Natural killer cell (primary cell): ENCODE measurements around the gene ANK3. TPM values are rescaled to one million over a fixed set of nuclear protein-coding genes. Genes with fewer than 3 reads are reported as not detected.

ENCODE experiments used
- ATAC-seq, 3 donors: fragments of 150-1000 bp in 2 of 3; fragments of 200-7000 bp in 1 of 3; cut with Tn5 transposase; 1 replicate in 1 of 3; 2 replicates in 2 of 3; pipeline ENCODE4 v1.10.0; 2021; ENCODE audit warnings: mild to moderate bottlenecking in 2 of 3, moderate library complexity in 2 of 3
- DNase-seq, 2 donors: peaks; one replicate each; pipeline versions ENCODE4 v3.0.0 to v3.0.0-alpha.2; 2013 to 2021; ENCODE audit warnings: mixed read lengths in 1 of 2
- H3K27ac ChIP-seq: one replicate; pipeline ENCODE4 v1.5.1; 2013; ENCODE audit warnings: mild to moderate bottlenecking, low read length
- H3K27me3 ChIP-seq: one replicate; pipeline ENCODE4 v1.6.1; 2013; ENCODE audit warnings: low read length; ENCODE audit not compliant: control insufficient read depth, insufficient read depth
- H3K36me3 ChIP-seq: one replicate; pipeline ENCODE4 v1.6.1; 2013; ENCODE audit warnings: low read length; ENCODE audit not compliant: control insufficient read depth, insufficient read depth
- H3K4me1 ChIP-seq: one replicate; pipeline ENCODE4 v1.6.1; 2013; ENCODE audit warnings: low read length; ENCODE audit not compliant: control insufficient read depth, insufficient read depth
- H3K4me3 ChIP-seq: one replicate; pipeline ENCODE4 v1.5.1; 2013; ENCODE audit warnings: low read length
- H3K9me3 ChIP-seq: one replicate; pipeline ENCODE4 v1.6.1; 2013; ENCODE audit warnings: low read length; ENCODE audit not compliant: control insufficient read depth, insufficient read depth
- H3K27ac Mint-ChIP-seq, 2 donors: one replicate each; pipeline ENCODE4 v1.8.0; 2022; ENCODE audit warnings: mild to moderate bottlenecking in 2 of 2, mixed read lengths in 2 of 2, moderate library complexity in 1 of 2
- H3K27me3 Mint-ChIP-seq, 2 donors: one replicate each; pipeline ENCODE4 v1.8.0; 2022; ENCODE audit warnings: low read depth in 2 of 2, mixed read lengths in 2 of 2
- H3K36me3 Mint-ChIP-seq: one replicate; pipeline ENCODE4 v1.8.0; 2022; ENCODE audit warnings: mixed read lengths
- H3K4me1 Mint-ChIP-seq, 2 donors: one replicate each; pipeline ENCODE4 v1.8.0; 2022; ENCODE audit warnings: mixed read lengths in 2 of 2
- H3K4me3 Mint-ChIP-seq: one replicate; pipeline ENCODE4 v1.8.0; 2022; ENCODE audit warnings: mild to moderate bottlenecking, moderate library complexity, mixed read lengths
- H3K9me3 Mint-ChIP-seq, 2 donors: one replicate each; pipeline ENCODE4 v1.8.0; 2022; ENCODE audit warnings: mixed read lengths in 2 of 2
- CTCF ChIP-seq: fragments of 200-600 bp; IDR thresholded peaks from one replicate; pipeline ENCODE4 v1.8.0; 2022; ENCODE audit warnings: antibody characterized with exemption
- WGBS: methylation state at CpG from one replicate; pipeline ENCODE4 v1.1.7; 2013; ENCODE audit warnings: missing lambda C conversion rate; ENCODE audit not compliant: insufficient coverage; 5-methylcytosine and 5-hydroxymethylcytosine counted together
- intact Hi-C: fragments of 100-400 bp; cut with micrococcal nuclease; formaldehyde crosslinking; loops from one replicate; pipeline ENCODE4 v1.14.2; 2022
- total RNA-seq, 4 donors: library from RNA; stranded (reverse); fragments of 120-200 nt in 1 of 4; gene quantifications; one replicate each; pipeline versions ENCODE4 v1.2.3 to v1.2.4, GENCODE V29; 2013 to 2022

ANK3 gene
- total RNA-seq, 3 donors from 2014 or later (not counting 1 experiment from before 2014, with no cell fraction given): 4.4 to 12.9 (median 11.4) TPM

GRCh38 chr10:60430836-60431597, 41.3 kb upstream of the ANK3 start:
- Histone ChIP-seq H3K27me3 (no peaks in the 10 kb centered on the region), H3K4me3 (no peak overlapping the region), H3K9me3 (no peaks in the 10 kb centered on the region), H3K27ac (no peak overlapping the region), H3K4me1 (no peaks in the 10 kb centered on the region), H3K36me3 (no peaks in the 10 kb centered on the region)
- intact Hi-C loops: loop anchor here (5.0 kb wide), 1 partner anchor 329 kb away; no protein-coding TSS in a partner anchor
- ATAC-seq (no peak), DNase-seq (no peak)
- H3K4me3 Mint-ChIP-seq: no peak overlapping the region
- H3K27ac Mint-ChIP-seq: no peak overlapping the region
- H3K9me3 Mint-ChIP-seq: no peaks in the 10 kb centered on the region
- H3K36me3 Mint-ChIP-seq: no peaks in the 10 kb centered on the region
- 80% methylated on average over 4 of the region's 7 CpGs for WGBS
- TF ChIP-seq CTCF: no peak
- peaks cover 0 to 3% of the 10 kb centered on the region in 2 donors for H3K27me3 Mint-ChIP-seq
- no peaks in the 10 kb centered on the region for H3K4me1 Mint-ChIP-seq

DNA sequence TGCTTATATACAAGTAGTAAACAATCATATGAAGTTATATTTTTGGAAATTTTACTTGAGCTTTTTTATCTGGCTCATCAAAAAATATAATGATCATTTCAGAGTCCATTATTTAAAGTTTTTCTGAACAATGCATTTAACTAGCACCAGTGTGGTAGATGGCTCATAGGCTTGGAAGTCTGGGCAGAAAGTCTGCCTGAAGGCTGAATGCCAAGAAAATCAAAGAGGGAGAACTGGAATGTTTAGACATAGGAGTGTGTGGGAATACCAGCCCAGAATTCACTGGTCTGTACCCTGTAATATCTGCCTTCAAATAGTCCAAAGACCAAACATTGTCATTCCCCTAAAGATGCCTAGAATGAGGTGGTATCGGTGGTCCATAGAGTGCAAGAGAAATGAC, 40.3 kb upstream of the ANK3 start:
- Mint-ChIP-seq H3K27ac (no peak overlapping the region), H3K9me3 (no peaks in the 10 kb centered on the region), H3K4me1 (no peaks in the 10 kb centered on the region), H3K36me3 (no peaks in the 10 kb centered on the region), H3K4me3 (no peak overlapping the region), H3K27me3 (peaks cover 0 to 3% of the 10 kb centered on the region in 2 donors)
- no peak for TF ChIP-seq CTCF
- no peaks in the 10 kb centered on the region for H3K36me3 ChIP-seq
- intact Hi-C loops: loop anchor here (5.0 kb wide), 1 partner anchor 328 kb away; no protein-coding TSS in a partner anchor
- no peaks in the 10 kb centered on the region for H3K27me3 ChIP-seq
- 100% methylated on average over 1 of the region's 1 CpG for WGBS
- H3K27ac ChIP-seq: no peak overlapping the region
- H3K9me3 ChIP-seq: no peaks in the 10 kb centered on the region
- no peak overlapping the region for H3K4me3 ChIP-seq
- no peak for ATAC-seq
- no peak for DNase-seq
- H3K4me1 ChIP-seq: no peaks in the 10 kb centered on the region

- ATAC-seq: no peak
- no peak overlapping the region for H3K27ac Mint-ChIP-seq
- no peaks in the 10 kb centered on the region for H3K4me1 Mint-ChIP-seq
- peaks cover 0 to 3% of the 10 kb centered on the region in 2 donors for H3K27me3 Mint-ChIP-seq
- H3K4me3 Mint-ChIP-seq: no peak overlapping the region
- DNase-seq: no peak
- Histone ChIP-seq H3K4me1 (no peaks in the 10 kb centered on the region), H3K27ac (no peak overlapping the region), H3K9me3 (no peaks in the 10 kb centered on the region), H3K27me3 (no peaks in the 10 kb centered on the region), H3K4me3 (no peak overlapping the region), H3K36me3 (no peaks in the 10 kb centered on the region)
- WGBS: 71% methylated on average over 1 of the region's 2 CpGs
- no peaks in the 10 kb centered on the region for H3K36me3 Mint-ChIP-seq
- TF ChIP-seq CTCF: no peak
- intact Hi-C loops: no loop called here
- H3K9me3 Mint-ChIP-seq: peaks cover 0 to 2% of the 10 kb centered on the region in 2 donors
These were observed 39.6 kb upstream of the ANK3 start for GRCh38 chr10:60429084-60429849.
